COLO829 (cell line): ENCODE data around the gene CIROP.

Experiments used
- DNase-seq: peaks from one replicate; pipeline ENCODE4 v3.0.0; 2012; ENCODE audit warnings: low spot score

CIROP gene, protein sequence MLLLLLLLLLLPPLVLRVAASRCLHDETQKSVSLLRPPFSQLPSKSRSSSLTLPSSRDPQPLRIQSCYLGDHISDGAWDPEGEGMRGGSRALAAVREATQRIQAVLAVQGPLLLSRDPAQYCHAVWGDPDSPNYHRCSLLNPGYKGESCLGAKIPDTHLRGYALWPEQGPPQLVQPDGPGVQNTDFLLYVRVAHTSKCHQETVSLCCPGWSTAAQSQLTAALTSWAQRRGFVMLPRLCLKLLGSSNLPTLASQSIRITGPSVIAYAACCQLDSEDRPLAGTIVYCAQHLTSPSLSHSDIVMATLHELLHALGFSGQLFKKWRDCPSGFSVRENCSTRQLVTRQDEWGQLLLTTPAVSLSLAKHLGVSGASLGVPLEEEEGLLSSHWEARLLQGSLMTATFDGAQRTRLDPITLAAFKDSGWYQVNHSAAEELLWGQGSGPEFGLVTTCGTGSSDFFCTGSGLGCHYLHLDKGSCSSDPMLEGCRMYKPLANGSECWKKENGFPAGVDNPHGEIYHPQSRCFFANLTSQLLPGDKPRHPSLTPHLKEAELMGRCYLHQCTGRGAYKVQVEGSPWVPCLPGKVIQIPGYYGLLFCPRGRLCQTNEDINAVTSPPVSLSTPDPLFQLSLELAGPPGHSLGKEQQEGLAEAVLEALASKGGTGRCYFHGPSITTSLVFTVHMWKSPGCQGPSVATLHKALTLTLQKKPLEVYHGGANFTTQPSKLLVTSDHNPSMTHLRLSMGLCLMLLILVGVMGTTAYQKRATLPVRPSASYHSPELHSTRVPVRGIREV

DNA sequence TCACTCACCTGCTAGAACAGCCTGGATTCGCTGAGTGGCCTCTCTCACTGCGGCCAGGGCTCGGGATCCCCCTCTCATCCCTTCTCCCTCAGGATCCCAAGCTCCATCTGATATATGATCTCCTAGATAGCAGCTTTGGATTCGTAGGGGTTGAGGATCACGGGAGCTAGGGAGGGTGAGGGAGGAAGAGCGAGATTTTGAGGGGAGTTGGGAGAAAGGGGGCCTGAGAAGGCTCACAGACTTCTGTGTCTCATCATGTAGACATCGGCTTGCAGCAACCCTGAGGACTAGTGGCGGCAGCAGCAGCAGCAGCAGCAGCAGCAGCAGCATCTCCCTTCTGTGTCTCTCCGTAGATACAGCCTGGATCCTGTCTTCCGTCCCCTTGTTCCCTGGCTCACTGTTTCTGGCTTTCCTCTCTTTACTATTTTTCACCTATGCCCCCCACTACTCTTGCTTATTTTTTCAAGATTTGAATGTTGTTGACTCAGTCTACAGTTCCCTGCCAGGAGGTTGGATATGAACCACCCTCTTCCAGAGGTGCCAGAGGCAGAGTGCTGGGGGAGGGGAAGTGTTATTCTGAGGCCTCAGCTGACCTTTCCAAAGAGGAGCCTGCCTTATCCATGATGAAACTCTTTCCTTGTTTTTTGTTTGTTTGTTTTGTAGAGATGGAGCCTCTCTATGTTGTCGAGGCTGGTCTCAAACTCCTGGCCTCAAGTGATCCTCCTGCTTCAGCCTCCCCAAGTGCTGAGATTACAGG, at the start of gene CIROP:
Gene CIROP, minus strand, starts transcription at position 399 of the 757 bp plus-strand sequence. Its CDS starts 69 bp downstream, at position 330.
- no peak for DNase-seq

DNA sequence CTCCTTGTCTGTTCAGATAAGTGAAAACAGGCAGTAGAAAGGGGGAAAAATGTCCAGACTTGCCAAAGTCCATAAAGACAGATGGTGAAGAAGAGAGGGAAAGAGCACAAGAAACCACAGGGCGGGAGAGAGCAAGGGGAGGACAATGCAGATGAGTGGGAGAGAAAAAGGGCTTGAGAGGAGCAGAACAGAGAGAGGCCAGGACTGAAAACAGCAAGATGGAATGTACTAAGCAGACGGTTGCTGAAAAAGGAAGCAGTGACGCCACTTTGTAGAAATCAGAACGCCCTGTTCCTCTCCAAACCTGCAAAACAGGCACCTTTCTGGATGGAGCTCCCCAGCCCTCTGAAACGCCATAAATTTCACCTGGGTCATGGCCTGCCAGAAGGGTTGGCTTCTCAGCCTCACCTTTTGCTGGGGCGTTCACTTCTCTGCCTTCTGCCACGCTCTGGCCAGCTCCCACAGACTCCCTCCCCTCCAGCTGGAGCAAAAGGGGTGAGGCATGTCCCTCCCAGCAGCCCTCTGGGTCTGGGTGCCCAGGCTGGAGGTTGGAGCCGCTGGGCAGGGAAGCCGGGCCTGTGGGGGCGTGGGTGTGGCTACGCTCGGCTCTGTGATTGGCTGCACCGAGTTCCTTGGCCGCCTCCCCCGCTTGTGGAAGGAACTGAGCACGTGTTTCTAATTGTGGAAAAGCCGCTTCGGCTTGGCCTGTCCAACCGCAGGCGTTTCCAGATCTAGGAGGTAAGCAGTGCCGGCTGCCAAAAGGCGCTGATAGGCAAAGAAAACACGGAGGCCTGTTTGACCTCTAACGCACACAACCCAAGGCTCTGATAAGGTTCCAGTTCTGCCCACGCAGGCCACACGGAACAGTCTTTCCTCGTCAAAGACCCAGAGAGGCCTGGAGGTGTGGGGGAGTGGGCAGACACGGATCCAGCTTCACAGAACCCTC, 49.3 kb upstream of the CIROP start:
- DNase-seq: peak; percentile 35

DNA sequence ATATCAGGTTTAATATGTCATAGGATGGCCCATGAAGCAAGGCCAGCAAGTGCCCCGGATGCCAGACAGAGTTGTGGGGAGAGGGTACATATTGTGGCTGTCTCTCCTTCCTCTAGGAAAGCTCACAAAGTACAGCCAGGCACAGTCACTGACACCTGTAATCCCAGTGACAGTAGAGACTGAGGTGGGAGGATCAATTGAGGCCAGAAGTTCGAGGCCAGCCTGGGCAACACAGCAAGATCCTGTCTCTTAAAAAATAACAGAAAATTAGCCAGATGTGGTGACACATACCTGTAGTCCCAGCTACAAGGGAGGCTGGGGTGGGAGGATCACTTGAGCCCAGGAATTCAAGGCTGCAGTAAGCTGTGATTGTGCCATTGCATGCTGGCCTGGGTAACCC, 46.6 kb upstream of the CIROP start:
- no peak for DNase-seq

DNA sequence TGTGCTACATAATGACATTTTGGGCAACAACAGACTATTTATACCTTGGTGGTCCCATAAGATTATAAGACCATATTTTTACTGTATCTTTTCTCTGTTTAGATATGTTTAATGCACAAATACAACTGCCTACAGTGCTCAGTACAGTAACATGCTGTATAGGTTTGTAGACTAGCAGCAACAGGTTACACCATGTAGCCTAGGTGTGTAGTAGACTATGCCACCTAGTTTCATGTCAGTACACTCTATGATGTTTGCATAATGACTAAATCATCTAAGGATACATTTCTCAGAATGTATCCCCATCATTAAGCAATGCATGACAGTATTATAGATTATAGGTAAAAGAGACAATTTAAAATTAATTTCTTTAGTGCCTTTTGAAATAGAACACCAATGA, 45.0 kb upstream of the CIROP start:
- no peak for DNase-seq

DNA sequence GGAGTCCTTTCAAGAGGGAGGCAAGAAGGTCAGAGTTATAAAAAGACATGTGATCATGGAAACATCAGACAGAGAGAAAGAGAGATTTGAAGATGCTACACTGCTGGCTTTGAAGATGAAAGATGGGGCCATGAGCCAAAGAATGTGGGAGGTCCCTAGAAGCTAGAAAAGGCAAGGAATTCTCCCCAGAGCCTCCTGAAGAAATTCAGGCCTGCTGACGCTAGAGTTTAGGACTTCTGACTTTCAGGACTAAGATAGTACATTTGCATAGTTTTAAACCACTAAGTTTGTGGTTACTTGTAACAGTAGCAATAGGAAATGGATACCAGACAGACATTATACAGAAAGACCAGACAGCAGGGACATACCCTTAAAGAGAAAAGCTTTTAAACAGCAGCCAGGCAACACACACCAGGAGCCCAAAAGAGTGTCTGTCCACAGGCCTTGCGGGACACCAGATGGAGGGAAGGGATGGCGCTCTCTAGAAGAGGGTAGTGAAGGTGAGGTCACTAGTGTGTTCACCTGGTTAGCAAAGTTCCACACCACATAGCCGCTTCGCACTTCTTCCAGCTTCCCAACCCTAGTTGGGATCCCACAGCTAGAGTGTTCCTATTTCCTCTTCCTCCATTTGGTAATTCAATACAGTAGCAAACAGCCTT, 43.9 kb upstream of the CIROP start:
- DNase-seq: no peak

DNA sequence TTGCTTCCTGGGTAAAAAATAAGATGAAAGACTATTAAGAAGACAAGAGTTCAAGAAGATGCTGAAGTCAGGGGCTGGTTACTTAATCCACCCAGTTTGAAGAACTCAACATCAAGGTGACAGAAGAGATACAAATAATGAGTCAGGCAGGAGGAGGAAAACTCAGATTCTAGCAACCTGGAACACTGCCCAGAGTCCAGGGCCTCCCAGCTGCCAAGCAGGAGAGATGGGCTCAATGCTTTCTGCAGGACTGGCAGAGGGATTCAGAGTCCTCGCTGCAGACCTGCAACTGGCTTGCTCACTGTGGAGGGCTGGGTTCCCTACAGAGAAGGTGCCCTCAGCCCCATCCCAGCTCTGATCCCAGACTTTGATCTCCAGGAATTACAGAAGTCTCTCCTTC, 42.9 kb upstream of the CIROP start:
- no peak for DNase-seq

DNA sequence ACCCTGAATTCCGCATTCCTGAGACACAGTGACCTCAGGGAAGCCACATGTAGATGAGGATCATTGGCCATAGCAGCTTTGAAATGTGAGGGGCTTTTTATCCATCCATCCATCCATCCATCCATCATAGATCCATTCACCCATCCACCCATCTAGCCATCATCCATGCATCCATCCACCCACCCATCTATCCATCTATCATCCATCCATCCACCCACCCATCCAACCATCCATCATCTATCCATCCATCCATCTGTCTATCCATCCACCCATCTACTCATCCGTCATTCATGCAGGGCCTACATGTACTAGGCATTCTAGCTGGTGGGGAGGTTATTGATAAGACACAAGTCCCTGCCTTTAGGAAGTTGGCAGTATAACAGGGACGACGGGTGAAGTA, 42.2 kb upstream of the CIROP start:
- no peak for DNase-seq

DNA sequence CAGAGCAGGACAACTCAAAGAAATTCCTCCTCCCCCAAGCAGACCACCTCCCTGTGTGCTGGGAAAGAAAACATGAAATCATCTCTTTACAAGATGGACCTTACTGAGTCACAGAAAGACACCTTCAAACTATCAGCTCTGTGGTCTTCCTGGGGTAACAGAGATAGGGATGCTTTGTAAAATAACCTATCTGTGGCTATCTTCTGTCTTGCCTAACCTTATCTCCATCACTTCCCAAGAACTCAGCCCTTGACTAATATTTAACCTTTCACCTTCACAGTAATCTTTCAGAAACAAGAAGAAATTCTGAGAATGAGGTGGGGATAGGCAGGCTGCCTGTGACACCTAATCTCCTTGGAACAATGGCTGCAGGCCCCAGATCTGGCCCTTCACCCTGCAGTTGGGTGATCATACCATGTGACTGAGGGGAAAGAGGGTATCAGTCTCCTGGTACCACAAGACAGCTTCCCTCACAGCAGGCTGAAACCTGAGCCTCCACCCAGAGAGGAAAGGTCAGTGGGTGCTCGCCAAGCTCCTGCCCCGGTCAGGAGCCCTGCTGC, 41.6 kb upstream of the CIROP start:
- no peak for DNase-seq

DNA sequence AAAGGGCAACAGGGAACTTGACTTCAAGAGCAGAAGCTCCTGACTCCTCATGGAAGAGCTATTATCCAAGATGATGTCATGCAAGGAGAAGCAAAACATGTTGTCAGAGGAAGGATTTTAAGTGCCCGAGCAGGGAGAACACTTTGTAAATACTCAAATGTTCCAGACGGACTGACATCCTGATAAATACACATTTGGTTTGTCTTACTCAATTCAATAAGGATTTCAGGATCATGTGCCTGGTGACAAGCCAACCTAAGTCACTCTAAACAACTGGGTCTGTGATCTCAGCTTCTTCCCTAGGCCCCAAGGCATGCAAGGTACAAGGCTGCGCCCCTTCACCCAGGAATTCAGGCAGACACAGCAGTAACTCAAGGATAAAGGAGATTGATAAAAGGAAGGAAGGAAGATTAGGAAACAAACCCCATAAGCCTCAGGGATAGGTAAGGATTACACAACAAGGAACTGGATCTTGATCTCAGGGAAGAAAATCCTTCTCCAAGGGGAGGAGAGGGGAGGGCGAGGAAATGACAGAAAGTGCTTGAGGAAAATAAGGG, 41.1 kb upstream of the CIROP start:
- DNase-seq: no peak

DNA sequence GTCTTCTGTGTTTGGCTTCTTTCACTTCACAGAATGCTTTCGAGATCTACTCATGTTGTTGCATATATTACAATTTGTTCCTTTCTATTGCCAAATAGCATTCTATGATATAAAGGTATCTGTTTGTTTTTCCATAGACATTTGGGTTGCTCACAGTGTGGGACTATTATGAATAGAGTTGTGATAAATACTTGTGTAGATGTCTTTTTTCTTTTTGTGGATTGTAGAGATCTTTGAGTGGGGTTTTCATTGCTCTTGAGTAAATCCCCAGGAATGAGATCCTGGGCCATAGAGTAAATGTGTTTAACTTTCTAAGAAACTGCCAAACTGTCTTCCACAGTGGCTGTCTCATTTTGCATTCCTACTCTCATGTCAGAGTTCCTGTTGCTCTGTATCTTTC, 39.1 kb upstream of the CIROP start:
- DNase-seq: no peak

DNA sequence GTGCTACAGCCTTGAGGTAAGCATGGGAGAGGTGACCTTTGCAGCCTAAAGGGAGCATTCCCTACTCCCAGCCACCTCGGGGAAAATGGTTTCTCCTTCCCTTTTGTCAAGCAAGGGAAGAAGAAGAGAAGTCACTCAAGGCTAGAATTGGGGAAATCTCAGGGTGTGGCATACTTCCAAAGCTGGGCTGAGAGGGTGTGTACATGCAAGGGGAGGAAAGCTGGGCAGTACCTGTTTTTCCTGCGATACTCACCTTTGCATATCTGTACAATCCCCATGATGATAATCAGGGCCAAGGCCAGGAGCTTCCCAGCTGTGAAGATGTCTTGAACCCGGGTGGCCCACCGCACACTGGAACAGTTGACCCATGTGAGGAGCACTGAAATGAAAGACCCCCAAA, 38.0 kb upstream of the CIROP start:
- no peak for DNase-seq

DNA sequence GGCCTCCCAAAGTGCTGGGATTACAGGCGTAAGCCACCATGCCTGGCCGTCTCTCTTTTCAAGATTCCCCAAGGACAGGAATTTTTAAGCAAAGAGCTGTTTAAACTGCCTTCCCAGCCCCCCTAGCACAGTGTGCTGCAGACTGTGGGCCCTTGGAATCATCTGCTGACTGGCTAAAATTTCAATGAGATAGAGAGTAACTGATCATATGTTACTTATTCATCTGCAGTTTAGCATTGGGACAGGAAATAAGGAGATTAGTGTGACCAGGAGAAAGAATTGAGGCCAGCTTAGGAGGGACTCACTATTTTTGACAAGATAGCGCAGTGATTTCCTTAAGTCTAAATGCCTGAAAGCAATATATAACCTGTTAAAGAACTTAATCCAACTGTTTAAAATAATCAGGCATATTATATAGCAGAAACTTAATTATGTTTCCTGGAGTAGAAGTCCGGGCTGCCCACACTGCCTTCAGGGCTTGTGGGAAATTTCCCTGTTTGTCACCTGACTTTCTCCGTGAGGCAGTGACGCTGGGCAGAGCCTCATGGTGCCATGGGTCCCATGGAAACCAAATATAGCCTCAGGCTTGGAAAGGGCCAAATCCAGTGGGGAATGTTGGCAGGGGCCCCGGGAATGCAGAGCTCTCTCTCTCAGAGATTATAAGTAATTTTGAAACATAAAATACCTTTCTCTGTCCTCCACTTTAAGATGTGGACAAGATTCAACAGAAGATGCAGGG, 37.1 kb upstream of the CIROP start:
- peak; percentile 87 for DNase-seq

DNA sequence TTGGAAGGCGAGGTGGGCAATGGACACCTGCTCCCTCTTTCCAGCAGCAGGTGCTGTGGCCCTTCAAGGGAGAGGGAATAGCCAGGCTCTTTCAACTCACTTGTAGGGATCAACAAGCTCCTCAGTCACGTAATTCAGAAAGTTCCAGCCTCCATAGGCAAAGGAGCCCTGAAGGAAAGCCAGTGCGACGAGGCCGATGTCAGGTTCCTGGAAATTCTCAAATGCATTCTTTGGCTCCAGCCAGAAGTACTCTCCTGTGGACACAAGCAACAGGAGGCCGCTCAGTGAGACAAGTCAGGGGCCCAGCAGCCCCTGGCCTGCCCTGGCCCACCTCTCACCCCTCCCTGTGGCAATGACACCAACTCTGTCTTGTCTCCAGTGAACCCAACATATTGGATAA, 35.6 kb upstream of the CIROP start:
- no peak for DNase-seq

DNA sequence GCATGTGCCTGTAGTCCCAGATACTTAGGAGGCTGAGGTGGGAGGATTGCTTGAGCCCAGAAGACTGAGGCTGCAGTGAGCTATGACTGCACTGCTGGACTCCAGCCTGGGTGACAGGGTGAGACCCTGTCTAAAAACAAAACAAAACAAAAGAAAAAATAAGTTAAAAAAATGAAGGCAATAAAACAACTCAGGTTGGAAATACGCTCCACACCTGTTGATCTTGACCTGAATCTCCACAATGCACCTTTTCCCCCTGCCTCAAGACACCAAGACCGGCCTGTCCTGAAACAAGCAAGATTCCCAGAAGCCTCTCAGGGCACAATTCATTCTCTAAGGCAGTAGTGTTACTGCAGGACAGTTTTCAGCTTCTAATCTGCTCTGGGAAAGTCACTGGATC, 35.1 kb upstream of the CIROP start:
- DNase-seq: no peak

DNA sequence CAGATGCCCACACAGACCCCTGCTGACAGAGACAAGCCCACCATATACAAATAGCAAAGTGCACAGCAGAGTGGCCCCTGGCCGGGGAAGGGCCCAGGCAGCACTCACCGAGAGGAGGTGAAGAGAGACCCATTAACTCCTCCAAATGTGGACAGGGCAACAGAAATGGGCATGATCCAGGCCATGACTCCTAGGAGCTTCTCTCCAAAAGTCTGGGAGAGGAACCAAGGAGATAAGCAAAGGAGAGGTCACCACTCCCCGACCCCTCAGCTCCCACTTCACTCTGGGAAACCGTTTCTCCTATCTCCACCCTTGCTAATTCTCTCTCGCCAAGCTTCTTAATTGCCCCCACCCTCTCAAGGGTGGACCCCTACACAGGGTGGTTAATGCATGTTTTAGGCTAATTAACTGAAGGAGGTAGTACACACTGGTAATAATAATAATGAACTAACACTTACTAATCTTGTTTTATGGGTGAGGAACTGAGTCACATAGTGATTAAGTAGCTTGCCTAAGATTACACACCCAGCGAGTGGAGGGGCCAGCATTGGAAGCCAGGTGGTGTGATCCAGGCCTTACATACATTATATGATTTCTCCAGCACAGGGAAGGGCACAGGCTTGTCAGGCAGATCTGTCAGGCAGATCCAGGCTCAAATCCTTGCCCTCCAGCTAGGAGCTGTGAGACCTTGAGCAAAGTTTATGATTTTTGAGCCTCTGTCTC, 33.2 kb upstream of the CIROP start:
- no peak for DNase-seq

DNA sequence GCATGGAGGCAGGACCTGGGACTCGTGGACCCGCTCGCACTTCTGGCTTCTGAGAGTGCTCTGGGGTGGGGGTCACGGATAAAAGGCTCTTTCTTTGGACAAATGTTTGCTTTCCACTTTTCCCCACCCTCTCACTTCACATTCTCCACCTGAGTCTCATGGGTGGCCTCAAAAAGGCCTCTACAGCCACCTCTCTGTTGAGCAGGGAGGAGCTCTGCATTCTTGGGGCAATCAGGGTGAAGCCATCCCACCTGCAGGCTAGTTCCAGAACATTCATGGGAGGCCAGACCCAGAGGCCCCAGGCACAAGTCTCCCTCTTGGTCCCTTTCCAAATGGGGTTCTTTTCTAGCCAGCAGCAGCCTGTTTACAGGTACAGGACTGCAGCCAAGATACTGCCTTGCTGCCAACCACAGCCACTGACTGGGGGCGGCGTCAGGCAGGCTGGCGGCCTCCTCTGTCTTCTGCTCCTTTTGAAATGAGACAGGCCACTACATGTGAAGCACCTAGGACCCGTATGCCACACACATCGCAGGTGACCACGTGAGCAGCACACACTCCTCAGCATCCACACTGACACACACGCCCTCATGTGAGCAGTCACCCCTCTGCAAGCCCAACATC, 32.5 kb upstream of the CIROP start:
- no peak for DNase-seq

DNA sequence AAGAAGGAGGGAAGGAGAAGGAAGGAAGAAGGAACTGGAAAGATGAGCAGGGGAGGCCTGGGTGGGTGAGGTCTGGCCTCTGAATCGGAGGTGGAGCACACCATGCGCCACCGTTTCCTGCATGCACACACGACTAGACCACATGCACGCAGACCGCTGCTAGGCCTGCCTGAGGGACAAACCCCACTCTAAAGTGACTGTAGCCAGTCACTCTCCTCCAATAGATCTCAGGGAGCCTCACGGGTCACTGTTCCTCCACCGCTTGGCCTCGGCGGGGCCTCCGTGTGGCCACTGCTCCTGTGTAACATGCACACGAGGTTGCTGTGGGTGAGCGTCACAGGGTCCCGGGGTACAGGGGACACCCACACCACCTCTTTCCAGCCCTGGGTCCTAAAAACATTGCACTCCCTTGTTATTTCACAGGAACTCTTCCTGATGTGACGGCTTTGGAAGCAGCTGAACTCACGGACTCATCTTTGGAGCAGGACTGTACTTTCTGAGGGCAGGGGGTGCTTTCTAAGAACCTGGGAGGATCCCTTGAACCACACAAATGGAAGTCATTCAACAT, 31.9 kb upstream of the CIROP start:
- DNase-seq: no peak

DNA sequence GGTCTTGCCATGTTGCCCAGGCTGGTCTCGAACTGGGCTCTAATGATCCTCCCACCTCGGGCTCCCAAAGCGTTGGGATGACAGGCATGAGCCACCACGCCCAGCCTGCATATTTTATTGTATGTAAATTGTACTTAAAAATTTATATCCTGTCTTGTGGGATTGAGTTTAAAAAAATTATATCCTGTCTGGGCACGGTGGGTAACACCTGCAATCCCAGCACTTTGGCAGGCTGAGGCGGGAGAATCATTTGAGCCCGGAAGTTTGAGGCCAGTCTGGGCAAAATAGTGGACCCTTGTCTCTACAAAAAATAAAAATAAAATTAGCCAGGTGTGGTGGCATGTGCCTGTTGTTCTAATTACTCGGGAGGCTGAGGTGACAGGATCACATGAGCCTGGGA, 28.2 kb upstream of the CIROP start:
- DNase-seq: no peak
